Liver (tissue), 3 donors: ENCODE data around the gene TRAPPC6A.

Experiments
- CTCF ChIP-seq: fragments of 150-350 bp; IDR thresholded peaks from 2 replicates; pipeline ENCODE4 v1.5.1; 2017; ENCODE audit warnings: improper control_type of control experiment, low read depth, low read length; ENCODE audit not compliant: missing input control
- JUND ChIP-seq, 2 donors: IDR thresholded peaks; 2 replicates each; pipeline ENCODE4 v1.6.1; 2016; ENCODE audit warnings: antibody characterized with exemption in 2 of 2
- MAX ChIP-seq: IDR thresholded peaks from 2 replicates; pipeline ENCODE4 v1.6.1; 2016; ENCODE audit warnings: antibody characterized with exemption
- REST ChIP-seq: IDR thresholded peaks from 2 replicates; pipeline ENCODE4 v1.6.1; 2016; ENCODE audit warnings: antibody characterized with exemption, mild to moderate bottlenecking
- donor health status: healthy.
- donor health status: healthy.

GRCh38 chr19:45224645-45225044 lies 46.6 kb upstream of the TRAPPC6A start:
- TF ChIP-seq CTCF: no peak
- no peak for TF ChIP-seq MAX
- no peak for TF ChIP-seq REST
- no peak for TF ChIP-seq JUND (IDR thresholded peaks at IDR 0.05)
